A549 (cell line): ENCODE results near the gene DNASE2.

Source experiments
- HOXA7 ChIP-seq: fragments of 250-450 bp; sonication (Bioruptor Pico); IDR thresholded peaks from 2 replicates; pipeline ENCODE4 v1.5.0; 2020; ENCODE audit warnings: mild to moderate bottlenecking, moderate library complexity
- POLR2A ChIP-seq: IDR thresholded peaks from 2 replicates; pipeline ENCODE4 v1.6.1; 2012; ENCODE audit warnings: mild to moderate bottlenecking, low read length
- USF2 ChIP-seq: fragments of 450-650 bp; IDR thresholded peaks from 2 replicates; pipeline ENCODE4 v1.6.1; 2014; ENCODE audit warnings: antibody characterized with exemption
- TF ChIP-seq, protein P1 (sequence below): fragments of >200 bp; sonication (Bioruptor Twin); formaldehyde crosslinking; IDR thresholded peaks from 3 replicates; pipeline ENCODE4 v1.5.1; 2016

DNA sequence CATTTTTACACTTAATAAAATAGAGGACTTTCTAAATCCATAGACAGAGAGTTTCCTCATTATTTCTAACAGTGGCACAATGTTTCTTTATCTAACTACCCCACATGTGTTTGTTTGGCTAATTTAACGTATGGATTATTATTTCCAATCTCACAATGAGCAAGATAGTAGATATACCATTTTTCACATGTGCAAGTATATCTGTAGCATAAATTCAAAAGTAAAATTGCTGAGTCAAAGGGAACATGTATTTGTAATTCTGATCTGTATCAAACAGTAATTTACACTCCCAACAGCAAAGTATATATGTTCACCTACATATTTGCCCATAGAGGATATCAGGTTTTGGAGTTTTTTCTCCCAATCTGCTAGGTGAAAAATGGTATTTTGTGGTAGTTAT lies 24.6 kb downstream of the DNASE2 start:
- TF ChIP-seq USF2, result no peak
- no peak for TF ChIP-seq POLR2A
- TF ChIP-seq HOXA7 (CRISPR knock-in tag), result no peak
- TF ChIP-seq, protein P1, sequence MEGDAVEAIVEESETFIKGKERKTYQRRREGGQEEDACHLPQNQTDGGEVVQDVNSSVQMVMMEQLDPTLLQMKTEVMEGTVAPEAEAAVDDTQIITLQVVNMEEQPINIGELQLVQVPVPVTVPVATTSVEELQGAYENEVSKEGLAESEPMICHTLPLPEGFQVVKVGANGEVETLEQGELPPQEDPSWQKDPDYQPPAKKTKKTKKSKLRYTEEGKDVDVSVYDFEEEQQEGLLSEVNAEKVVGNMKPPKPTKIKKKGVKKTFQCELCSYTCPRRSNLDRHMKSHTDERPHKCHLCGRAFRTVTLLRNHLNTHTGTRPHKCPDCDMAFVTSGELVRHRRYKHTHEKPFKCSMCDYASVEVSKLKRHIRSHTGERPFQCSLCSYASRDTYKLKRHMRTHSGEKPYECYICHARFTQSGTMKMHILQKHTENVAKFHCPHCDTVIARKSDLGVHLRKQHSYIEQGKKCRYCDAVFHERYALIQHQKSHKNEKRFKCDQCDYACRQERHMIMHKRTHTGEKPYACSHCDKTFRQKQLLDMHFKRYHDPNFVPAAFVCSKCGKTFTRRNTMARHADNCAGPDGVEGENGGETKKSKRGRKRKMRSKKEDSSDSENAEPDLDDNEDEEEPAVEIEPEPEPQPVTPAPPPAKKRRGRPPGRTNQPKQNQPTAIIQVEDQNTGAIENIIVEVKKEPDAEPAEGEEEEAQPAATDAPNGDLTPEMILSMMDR, result no peak
